HG02571 (cell line): Measurements from ENCODE around the gene DTX1.

ENCODE experiments used
- ATAC-seq: cut with Tn5 transposase; IDR thresholded peaks from one replicate; pipeline ENCODE4 v1.9.1; 2021; ENCODE audit warnings: mild to moderate bottlenecking, moderate library complexity; ENCODE audit not compliant: unreplicated experiment

The DTX1 gene

DNA sequence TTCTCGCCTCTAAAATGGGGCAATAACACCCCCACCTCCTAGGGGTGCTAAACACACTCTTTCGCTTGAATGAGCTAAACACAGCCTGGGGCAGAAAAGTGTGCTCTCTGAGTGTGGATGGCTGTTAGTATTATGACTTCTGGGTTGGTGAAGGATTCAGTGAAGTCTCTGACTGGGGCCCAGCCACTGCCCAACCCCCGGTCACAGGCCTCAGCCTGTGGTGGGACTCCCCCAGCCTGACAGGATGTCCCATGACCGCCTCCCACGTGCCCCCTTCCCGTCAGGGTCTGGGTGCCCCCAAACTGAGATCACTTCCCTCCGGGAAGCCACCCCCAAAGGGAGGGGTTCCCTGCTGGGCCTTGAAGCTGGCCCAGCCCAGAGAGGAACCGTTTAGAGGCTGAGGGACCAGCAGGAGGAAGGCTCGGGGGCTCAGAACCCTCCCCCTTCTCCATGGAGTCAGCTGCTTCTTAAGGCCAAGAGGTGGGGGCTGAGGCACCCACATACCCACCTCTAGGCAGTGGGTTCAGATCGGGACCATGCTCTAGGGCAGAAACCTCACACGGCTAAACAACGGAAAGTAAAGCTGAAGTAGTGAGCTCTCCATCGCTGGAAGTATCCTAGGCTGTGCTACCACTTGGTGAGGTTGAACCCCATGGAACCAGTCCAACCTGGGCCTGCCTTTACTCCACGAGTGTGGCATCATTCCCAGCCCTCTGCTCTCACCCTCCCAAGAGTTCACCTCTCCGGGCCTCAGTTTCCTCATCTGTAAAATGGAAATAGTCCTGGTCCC, 13.8 kb downstream of the DTX1 start:
- ATAC-seq, result no peak

DNA sequence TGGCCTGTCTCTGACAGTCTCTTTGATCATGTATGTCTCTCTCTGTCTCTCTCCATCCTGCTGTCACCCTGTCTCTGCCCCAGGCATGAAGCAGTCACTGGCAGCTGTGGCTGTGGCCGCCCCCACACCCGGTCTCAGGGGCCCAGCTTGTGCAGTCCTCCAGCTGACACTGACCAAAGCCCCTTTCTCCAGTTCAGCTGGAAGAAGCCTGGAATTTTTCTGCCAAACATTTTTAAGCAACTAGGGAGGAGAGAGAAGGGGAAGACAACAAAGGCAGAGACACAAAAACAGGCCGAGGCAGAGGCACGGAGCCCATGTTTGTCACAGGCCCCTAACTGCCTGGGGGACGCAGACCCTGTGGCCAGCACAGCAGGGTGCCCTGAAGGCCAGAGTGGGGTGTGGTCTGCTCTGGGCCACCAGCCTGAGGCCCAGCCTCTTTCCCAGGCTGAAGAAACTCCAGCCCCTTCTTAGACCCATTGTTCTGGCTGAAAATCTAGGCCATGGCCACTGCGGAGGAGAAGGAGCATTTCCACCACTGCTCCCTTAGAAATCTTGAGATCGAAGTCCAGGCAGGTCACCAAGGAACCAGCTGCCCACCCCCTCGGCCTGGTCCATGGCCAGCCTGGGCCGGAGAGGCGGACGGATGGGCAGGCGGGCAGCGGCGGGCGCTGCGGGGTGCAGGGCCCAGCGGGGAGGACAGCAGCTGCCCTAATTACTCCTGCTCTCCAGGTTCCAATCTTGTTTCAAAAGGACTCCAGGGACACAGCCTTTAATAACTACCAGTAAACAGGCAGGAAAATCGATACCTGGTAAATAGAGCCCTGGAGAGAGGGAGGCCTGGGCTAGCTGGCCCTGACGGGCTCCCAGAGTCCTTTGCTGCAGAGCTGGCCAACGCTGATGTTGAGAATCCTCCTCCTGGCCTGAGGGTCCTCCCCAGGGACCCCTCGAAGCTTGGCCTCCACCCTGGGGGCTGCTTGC, 14.9 kb downstream of the DTX1 start:
- ATAC-seq, result no peak

DNA sequence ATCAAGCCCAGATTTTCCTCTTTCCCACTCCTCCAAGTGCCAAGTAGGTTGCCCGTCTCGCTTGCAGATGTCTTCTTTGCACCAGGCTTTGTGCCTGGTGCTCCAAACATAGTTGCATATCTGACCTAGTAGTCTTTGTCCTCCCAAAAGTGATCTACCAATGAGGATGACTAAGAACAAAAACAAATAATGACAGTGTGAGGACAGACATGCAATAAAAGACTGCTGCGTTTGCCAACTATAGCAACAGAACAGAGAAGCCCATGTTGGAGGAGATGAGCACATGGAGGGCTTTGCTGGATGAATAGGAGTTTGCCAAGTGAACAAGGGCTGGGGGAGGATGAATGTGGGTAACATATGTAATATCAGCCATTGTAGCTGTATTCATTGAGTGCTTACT, 15.6 kb downstream of the DTX1 start:
- no peak for ATAC-seq

DNA sequence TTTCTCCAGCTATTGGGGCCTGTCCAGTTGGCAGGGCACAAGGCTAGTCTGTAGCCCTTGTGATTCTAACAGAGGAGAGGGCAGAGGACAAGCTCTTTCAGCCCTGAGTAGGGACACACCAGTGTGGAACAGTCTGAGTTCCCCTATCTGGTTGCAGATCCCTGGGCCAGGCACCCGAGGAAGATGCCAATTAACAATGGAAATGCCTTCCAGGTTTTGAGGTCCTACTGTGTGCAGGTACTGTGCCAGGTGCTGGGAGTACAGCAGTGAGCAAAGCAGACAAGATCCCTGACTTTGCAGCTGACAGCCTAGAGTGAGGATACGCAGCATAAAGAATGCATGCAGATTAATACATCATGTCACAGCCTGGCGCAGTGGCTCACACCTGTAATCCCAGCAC, 17.1 kb downstream of the DTX1 start:
- ATAC-seq, result no peak

DNA sequence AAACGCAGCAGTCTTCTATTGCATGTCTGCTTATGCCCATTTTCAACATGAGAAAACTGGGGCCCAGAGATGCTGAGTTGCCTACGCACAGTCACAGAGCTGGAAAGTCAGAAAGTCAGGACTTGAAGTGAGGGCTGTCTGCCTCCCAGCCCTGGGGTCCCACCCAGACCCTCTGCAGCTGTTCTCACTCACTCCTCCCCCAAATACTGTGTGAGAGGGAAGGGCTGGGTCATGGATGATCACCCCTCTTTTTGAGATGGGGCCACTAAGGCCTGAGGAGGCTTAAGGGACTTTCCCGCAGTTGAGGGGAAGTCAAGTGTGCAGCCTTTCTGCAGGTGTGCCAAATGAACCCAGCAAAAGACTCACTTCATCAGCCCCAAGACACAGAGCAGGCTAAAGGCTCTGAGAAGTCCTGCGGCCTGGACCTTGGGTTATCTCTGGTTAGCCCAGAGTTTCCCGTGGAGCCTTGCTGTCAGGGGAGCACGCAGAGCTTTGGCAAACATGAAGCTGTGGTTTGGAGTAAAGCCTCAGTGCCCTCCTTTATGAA, 18.7 kb downstream of the DTX1 start:
- ATAC-seq, result peak; percentile 86

DNA sequence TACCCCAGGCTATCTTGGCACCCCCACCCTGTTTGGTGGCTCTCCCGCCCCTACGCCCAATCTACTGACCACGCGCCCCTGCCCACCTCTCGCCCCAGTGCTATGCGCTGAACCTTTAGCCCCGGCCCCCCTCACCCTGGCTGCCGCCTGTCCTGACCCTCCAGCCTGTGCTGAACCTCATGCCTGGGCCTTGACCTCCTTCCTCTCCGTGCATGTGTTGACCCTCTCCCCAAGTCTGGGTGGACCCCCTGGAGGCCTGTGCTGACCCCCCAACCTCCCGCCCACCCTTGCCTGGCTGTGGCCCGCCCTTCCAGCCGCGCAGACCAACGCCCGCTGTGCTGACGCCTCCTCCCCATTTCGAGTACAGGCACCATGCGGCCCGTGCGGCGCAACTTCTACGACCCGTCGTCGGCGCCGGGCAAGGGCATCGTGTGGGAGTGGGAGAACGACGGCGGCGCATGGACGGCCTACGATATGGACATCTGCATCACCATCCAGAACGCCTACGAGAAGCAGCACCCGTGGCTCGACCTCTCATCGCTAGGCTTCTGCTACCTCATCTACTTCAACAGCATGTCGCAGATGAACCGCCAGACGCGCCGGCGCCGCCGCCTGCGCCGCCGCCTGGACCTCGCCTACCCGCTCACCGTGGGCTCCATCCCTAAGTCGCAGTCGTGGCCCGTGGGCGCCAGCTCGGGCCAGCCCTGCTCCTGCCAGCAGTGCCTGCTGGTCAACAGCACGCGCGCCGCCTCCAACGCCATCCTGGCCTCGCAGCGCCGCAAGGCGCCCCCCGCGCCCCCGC, 20.7 kb downstream of the DTX1 start:
- no peak for ATAC-seq

DNA sequence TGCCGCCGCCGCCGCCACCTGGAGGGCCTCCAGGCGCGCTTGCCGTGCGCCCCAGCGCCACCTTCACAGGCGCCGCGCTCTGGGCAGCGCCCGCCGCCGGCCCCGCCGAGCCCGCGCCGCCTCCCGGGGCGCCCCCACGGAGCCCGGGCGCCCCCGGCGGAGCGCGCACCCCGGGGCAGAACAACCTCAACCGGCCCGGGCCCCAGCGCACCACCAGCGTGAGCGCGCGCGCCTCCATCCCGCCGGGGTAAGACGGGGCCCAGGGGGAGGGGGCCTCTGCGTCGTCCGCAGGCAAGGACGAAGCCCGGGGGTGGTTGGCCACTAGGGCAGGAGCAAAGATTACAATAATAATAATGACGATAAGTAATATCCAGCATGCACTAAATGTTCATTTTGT, 21.3 kb downstream of the DTX1 start:
- ATAC-seq, result no peak

DNA sequence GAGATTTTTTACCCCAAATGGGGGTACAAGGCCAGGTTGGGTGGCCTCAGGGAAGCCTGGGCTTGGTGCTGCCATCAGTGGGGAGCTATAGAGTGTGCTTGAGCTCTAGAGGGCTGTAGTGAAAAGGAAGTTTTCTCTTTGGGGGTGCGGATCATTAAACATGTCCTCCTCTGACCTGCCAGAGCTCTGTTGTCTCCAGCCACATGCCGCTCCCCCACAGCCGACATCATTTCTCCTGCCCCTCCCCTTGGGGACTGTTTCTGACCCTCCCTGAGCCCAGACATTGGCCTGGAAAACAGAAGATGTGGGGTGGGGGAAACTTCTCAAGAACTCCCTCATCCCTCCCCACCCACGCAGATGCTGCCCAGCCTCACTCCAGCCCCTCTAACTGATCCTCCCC, 25.3 kb downstream of the DTX1 start:
- ATAC-seq, result no peak

DNA sequence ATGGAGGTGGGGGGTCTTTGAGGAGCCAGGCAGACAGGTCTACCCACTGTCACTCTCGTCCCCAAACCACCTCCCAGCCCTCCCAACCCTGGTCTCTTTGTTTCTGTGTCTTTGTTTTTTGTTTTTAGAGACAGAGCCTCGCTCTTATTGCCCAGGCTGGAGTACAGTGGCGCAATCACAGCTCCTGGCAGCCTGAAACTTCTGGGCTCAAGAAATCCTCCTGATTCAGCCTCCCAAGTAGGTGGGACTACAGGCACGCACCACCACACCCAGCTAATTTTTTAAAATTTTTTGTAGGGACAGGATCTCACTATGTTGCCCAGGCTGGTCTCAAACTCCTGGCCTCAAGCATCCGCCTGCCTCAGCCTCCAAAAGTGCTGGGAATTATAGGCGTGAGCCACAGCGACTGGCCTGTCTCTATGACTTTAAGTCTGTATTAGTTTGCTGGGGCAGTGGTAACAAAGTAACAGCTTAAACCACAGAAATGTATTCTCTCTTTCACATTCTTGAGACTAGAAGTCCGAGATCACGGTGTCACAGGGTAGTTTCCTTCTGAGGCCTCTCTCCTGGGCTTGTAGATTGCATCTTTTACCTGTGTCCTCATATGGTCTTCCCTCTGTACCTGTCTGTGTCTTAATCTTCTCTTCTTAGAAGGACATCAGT, 26.1 kb downstream of the DTX1 start:
- no peak for ATAC-seq

DNA sequence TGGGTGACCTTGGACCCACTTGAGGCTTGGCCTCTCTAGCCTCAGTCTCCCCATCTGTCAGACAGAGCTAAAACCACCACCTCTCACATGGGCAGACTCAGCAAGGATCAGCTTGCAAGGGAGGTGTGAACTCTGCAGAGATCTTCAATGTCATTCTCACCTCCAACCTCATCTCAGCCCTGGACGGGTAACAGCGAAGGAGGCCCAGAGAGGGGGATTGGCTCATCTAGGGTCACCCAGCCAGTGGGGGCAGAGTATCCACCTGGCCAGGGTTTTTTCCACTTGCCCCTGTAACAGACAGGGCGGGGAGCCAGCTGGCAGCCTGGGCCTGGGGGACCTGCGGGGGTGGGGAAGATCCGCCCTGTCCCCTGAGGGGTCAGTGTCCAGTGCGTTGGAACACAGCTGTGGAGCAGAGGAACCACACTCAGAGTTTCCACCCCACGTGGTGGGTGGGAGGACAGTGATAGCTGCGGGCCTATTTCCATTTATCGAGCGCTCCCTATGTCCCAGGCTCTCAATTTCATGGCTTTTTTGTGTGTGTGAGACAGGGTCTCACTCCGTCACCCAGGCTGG, 27.4 kb downstream of the DTX1 start:
- ATAC-seq, result no peak

DNA sequence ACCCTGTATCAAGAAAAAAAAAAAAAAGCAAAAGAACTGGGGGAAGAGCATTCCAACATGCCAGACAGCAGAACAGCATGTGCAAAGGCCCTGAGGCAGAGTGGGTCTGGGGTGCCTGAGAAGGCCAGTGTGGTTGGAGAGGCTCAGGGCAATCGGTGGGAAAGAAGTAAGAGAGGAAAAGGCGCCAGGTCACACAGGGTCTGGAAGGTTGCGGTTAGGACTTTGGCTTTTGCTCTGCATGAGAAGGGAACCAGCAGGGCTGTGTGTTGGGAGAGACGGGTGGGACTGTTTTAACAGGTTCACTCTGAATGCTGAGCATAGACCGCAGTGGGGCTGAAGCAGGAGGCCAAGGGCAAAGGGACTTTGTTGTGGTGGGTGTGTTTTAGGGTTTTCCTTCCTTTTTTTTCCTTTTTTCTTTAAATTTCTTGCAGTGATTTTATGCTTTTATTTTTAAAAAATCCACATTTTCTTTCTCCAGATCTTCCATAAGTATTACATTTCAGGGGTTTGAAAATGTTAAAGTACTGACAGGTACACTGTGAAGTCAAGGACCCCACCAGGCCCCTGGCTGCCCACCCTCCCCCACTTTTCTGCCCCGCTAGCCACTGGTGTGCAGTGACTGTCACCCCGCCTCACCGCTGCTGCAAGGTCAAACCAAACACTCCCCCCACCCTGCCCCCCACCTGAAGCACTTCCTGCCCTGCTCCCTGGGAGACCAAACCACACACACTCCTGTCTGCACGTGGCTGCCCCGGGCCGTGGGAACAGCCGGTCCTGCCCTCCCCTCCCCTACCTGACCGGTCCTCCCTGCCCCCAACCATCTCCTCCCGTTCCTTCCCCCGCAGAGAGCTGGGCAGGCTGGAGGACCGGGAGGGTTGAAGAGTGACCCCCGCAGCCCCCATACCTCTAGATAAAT, 30.0 kb downstream of the DTX1 start:
- ATAC-seq, result no peak

DNA sequence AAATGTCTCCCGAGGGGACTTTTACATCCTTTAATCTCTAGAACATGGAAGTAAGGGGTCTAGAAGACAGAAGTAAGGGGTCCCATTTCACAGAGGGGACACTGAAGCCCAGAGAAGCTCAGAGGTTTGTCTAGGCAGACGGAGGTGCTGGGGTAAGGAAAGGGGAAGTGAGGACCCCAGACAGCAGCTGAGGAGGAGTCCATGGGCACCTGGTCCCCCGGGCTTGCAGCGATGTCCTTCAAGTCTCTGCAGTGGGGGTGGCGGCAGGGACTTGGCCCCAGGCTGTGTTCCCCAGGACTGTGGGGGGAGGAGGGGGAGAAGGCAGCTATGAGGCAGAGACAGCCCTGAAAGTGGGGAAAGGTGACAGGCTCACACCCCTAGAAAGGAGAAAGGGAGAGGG, 30.7 kb downstream of the DTX1 start:
- ATAC-seq, result no peak

DNA sequence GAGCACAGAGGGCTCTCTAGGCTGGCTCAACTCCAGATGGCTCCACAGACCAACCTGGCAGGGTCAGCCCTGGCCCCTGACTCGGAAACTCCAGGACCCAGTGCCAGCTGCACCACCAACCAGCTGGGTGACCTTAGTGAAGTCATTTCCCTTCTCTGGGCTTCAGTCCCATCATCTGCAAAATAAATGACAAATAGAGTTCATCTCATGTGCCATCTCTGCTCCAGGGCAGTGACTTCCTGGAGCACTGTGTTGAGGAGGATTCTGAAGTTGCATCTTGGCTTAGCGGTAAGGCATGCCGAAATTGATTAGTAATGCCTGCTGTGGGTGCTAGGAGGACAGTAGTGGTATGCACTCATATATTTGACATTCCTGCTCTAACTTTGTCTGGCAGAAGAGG, 31.5 kb downstream of the DTX1 start:
- no peak for ATAC-seq

DNA sequence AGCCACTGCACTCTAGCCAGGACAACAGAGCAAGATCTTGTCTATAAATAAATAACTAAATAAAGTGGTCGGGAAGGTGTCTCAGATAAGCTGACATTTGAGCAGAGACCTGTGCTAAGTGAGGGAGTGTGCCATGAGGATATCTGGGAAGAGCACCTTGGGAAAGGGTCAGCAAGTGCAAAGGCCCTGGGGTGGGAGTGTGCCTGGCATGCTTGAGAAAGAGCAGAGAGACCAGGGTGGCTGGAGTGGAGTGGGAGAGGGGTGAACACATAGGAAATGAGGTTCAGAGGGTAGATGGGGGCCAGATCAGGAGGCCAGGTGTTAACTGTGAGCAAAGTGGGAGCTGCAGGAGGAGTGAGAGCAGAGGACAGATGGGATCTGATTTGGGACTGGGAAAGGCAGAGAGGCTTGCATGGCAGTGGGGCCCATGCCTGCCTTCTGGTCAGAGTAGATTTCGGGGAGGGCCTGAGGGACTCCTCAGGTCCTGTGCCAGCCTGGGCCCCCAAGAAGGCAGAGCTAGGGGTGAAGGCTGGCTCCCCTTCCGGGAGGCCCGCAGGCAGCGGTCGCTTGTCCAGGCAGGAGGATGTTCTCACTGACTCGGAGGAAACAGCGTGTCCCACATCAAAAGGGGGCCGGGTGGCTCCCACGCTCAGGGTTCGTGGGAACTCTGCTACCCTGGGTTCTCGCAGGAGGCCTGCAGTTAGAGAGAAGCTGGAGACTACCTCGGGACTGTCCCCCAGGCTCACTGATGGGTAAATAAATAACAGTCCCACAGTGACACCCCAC, 32.6 kb downstream of the DTX1 start:
- no peak for ATAC-seq

DNA sequence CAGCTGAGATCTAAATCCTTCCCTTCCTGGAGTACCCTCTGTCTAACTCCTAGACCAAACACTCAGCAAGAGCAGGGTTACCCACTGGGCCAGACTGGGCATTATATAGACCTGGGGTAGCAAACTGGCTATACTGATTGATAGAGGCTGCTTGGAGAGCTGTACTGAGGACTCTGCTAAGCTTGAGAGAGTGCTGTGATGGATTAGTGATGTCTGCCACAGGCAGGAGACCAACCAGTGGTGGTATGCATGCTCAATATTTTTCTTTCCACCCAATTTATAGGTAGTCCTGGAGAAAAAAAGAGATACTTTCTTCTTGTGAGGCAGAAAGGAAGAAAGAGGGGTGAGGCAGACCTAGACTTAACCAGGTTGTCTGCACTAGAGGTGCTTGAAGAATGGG, 33.3 kb downstream of the DTX1 start:
- ATAC-seq, result no peak

DNA sequence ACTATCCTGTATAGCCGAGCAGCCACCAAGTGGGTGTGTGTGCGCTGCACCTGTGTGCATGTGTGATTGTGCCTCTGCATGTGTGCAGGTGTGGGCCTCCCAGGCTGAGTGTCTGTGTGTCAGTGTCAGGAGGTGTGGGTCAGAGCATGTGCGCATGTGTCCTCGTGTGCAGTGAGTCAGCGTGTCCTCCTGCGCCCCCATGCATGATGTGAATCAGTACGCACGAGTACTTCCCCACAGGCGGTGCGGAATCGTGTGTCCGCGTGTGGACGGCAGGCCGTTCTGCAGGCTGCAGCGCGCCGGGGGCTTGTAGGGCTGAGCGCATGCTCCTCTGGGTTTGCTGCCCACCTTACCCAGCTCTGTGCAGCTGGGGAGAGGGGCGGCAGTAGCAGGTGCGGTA, 34.2 kb downstream of the DTX1 start:
- ATAC-seq, result no peak

DNA sequence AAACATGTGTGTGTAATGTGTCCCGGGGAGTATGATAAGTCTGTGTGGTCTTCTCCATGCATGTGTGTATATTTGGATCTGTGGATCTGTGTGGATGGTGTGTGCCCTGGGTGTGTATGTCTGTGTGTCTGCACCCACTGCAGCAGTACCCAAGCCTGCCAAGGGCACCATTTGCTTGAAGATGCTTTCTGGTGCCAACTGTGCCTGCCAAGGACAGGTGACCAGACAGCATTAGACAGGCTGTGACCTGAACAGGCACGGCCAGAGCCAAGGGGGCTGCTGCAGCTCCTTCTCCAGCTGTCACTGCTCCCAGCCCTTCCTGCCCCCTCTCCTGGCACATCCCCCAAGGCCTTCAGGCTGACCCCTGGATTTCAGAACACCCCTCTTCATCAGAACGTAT, 35.0 kb downstream of the DTX1 start:
- no peak for ATAC-seq
